ENCODE measurements around the gene SLBP.

DNA sequence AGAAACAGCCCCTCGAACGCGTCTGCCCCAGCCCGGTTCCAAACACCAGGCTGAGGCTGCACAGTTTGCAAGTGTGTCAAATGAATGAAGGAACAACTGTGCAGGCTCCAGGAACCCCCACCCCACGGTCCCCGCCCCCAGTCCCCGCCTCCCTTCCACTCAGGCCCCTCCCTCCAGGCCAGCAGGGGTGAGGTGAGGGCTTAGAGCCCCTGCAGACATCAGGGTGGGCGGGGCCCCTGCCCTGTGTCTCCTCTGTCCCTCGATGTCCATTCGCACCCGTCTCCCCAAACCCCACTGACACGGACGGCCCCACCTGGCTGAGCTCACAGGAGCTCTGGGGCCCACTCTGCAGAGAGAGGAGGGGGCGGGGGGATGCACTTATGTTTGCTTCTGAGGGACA, 37.7 kb upstream of the SLBP start:
- TF ChIP-seq, protein P1, sequence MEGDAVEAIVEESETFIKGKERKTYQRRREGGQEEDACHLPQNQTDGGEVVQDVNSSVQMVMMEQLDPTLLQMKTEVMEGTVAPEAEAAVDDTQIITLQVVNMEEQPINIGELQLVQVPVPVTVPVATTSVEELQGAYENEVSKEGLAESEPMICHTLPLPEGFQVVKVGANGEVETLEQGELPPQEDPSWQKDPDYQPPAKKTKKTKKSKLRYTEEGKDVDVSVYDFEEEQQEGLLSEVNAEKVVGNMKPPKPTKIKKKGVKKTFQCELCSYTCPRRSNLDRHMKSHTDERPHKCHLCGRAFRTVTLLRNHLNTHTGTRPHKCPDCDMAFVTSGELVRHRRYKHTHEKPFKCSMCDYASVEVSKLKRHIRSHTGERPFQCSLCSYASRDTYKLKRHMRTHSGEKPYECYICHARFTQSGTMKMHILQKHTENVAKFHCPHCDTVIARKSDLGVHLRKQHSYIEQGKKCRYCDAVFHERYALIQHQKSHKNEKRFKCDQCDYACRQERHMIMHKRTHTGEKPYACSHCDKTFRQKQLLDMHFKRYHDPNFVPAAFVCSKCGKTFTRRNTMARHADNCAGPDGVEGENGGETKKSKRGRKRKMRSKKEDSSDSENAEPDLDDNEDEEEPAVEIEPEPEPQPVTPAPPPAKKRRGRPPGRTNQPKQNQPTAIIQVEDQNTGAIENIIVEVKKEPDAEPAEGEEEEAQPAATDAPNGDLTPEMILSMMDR (conservative IDR thresholded peaks at IDR 0.05): no peak
- no peak for TF ChIP-seq EZH2 (IDR thresholded peaks at IDR 0.05; ENCODE audit: low read depth)

All from PC-9 (cell line).